ENCODE results near the gene MRPS22. TPM values are rescaled to one million over a fixed set of nuclear protein-coding genes. Genes with fewer than 3 reads are reported as not detected.
A peak's percentile ranks its signal among the peaks of the same experiment; 100 is the strongest.

The MRPS22 gene
- 37.6 TPM for polyA plus RNA-seq (2013, experiment 1 of 2; ENCODE audit: insufficient read length)
- 30.5 TPM for polyA plus RNA-seq (2013, experiment 2 of 2; ENCODE audit: insufficient read length)

- DNase-seq = peak; percentile 91
Measured at GRCh38 chr3:139343895-139344856, at the start of gene MRPS22. Gene MRPS22, plus strand, starts transcription at chr3:139344020. Its CDS starts 7 bp downstream, at chr3:139344027.

GRCh38 chr3:139295040-139295439 lies 48.8 kb upstream of the MRPS22 start:
- no peak for DNase-seq

- DNase-seq = no peak
Measured at GRCh38 chr3:139296141-139296718, 47.6 kb upstream of the MRPS22 start.

GRCh38 chr3:139297588-139298311 lies 46.1 kb upstream of the MRPS22 start:
- no peak for DNase-seq

- DNase-seq = peak; percentile 62
Measured at GRCh38 chr3:139299261-139300132, 44.3 kb upstream of the MRPS22 start.

- DNase-seq = no peak
Measured at GRCh38 chr3:139300416-139300815, 43.4 kb upstream of the MRPS22 start.

- peak; percentile 43 for DNase-seq
Measured at GRCh38 chr3:139301183-139301582, 42.6 kb upstream of the MRPS22 start.

GRCh38 chr3:139301654-139302053 lies 42.2 kb upstream of the MRPS22 start:
- no peak for DNase-seq

- peak; percentile 100 for DNase-seq
Measured at GRCh38 chr3:139302084-139302800, 41.6 kb upstream of the MRPS22 start.

GRCh38 chr3:139302801-139303113 lies 41.1 kb upstream of the MRPS22 start:
- DNase-seq = no peak

GRCh38 chr3:139303216-139303615 lies 40.6 kb upstream of the MRPS22 start:
- no peak for DNase-seq

- DNase-seq = no peak
Measured at GRCh38 chr3:139304383-139304782, 39.4 kb upstream of the MRPS22 start.

- DNase-seq = no peak
Measured at GRCh38 chr3:139306078-139306477, 37.7 kb upstream of the MRPS22 start.

- no peak for DNase-seq
Measured at GRCh38 chr3:139307072-139307491, 36.7 kb upstream of the MRPS22 start.

GRCh38 chr3:139307601-139308555 lies 35.9 kb upstream of the MRPS22 start:
- no peak for DNase-seq

GRCh38 chr3:139308560-139308959 lies 35.3 kb upstream of the MRPS22 start:
- peak; percentile 42 for DNase-seq

GRCh38 chr3:139309061-139309591 lies 34.7 kb upstream of the MRPS22 start:
- DNase-seq = no peak

- DNase-seq = peak; percentile 41
Measured at GRCh38 chr3:139309880-139310279, 33.9 kb upstream of the MRPS22 start.

- peak; percentile 86 for DNase-seq
Measured at GRCh38 chr3:139310474-139310933, 33.3 kb upstream of the MRPS22 start.

GRCh38 chr3:139311557-139311956 lies 32.3 kb upstream of the MRPS22 start:
- DNase-seq = no peak
